Keratinocyte (primary cell): ENCODE measurements around the gene HAND1.

Experiments used
- CTCF ChIP-seq, 3 experiments: IDR thresholded peaks in 1 of 3; conservative IDR thresholded peaks in 1 of 3; optimal IDR thresholded peaks in 1 of 3; 2 replicates in 2 of 3; 3 replicates in 1 of 3; pipeline versions ENCODE3 to v1.5.1; 2011; ENCODE audit warnings: low read length in 3 of 3, mild to moderate bottlenecking in 3 of 3, moderate library complexity in 2 of 3, control low read depth in 1 of 3, inconsistent platforms in 1 of 3; ENCODE audit not compliant: insufficient read depth in 2 of 3; ENCODE audit errors: extremely low read depth in 1 of 3
- EZH2 ChIP-seq: IDR thresholded peaks from one replicate; pipeline ENCODE4 v1.6.1; 2012; ENCODE audit warnings: inconsistent platforms, mild to moderate bottlenecking, low read length, moderate library complexity

- TF ChIP-seq CTCF (optimal IDR thresholded peaks at IDR 0.05 in 1 of 3, IDR thresholded peaks at IDR 0.05 in 1 of 3, conservative IDR thresholded peaks at IDR 0.05 in 1 of 3; ENCODE audit: extremely low read depth in 1 of 3, insufficient read depth in 2 of 3, low read length in 3 of 3) (no peak), EZH2 (no peak)
These were observed 45.7 kb upstream of the HAND1 start for GRCh38 chr5:154523709-154524108.
